Aorta (tissue), 5 donors: ENCODE data around the gene TMEM132C. TPM values are rescaled to one million over a fixed set of nuclear protein-coding genes. Genes with fewer than 3 reads are reported as not detected.
A peak's percentile ranks its signal among the peaks of the same experiment; 100 is the strongest.

Experiments used
- ATAC-seq: fragments of 200-7000 bp; cut with Tn5 transposase; one replicate; pipeline ENCODE4 v1.9.1; 2022; ENCODE audit warnings: moderate library complexity; ENCODE audit not compliant: low FRiP score
- DNase-seq, 2 donors: peaks; one replicate each; pipeline ENCODE4 v3.0.0-alpha.2; 2020
- H3K27ac ChIP-seq, 2 donors: one replicate each; pipeline ENCODE4 v1.5.1; 2013; ENCODE audit warnings: low read length in 2 of 2, mild to moderate bottlenecking in 2 of 2, moderate library complexity in 2 of 2, control low read depth in 1 of 2, inconsistent platforms in 1 of 2, low read depth in 1 of 2
- H3K27me3 ChIP-seq, 2 donors: one replicate each; pipeline ENCODE4 v1.6.1; 2013; ENCODE audit warnings: control low read depth in 1 of 2, low read length in 1 of 2, mild to moderate bottlenecking in 1 of 2, moderate library complexity in 1 of 2; ENCODE audit not compliant: insufficient read depth in 2 of 2, control insufficient read depth in 1 of 2
- H3K36me3 ChIP-seq, 2 donors: one replicate each; pipeline ENCODE4 v1.6.1; 2013; ENCODE audit warnings: control low read depth in 1 of 2, low read length in 1 of 2, mild to moderate bottlenecking in 1 of 2; ENCODE audit not compliant: insufficient read depth in 2 of 2, control insufficient read depth in 1 of 2
- H3K4me1 ChIP-seq, 2 donors: one replicate each; pipeline ENCODE4 v1.6.1; 2013; ENCODE audit warnings: low read length in 2 of 2, control low read depth in 1 of 2, mild to moderate bottlenecking in 1 of 2, moderate library complexity in 1 of 2; ENCODE audit not compliant: insufficient read depth in 2 of 2, control insufficient read depth in 1 of 2
- H3K4me3 ChIP-seq, 2 donors: one replicate each; pipeline ENCODE4 v1.5.1; 2013; ENCODE audit warnings: low read length in 2 of 2, control low read depth in 1 of 2, mild to moderate bottlenecking in 1 of 2
- H3K9me3 ChIP-seq: one replicate; pipeline ENCODE4 v1.6.1; 2013; ENCODE audit warnings: mild to moderate bottlenecking, low read length; ENCODE audit not compliant: control insufficient read depth
- WGBS, 2 donors: extraction: QIAGEN DNeasy Blood & Tissue Kit; methylation state at CpG; one replicate each; pipeline ENCODE4 v1.1.7; 2013; 5-methylcytosine and 5-hydroxymethylcytosine counted together
- intact Hi-C, 2 donors: fragments of 100-400 bp; cut with DNase I; formaldehyde crosslinking; loops; one replicate each; pipeline versions ENCODE4 v1.14.2 to v1.15.0; 2022
- polyA plus RNA-seq, 2 donors: library from polyadenylated mRNA; stranded (reverse); fragments of 200-250 nt; gene quantifications; one replicate each; pipeline ENCODE4 v1.2.3, GENCODE V29; 2013
- total RNA-seq, 2 donors: library from RNA; stranded (reverse); fragmentation: NEBNext Ultra II Directional; extraction: Animal tissue kit (Norgen Biotek cat#: 25700); gene quantifications; one replicate each; pipeline ENCODE4 v1.2.1, GENCODE V29; 2021
- donor health status: healthy with polysubstance abuse.
- donor health status: Bipolar disorder and iron deficiency.
- donor health status: DM: no; HTN: no; CAD: no.
- donor health status: DM: no; HTN: no; CAD: no.
- donor health status: DM: yes; HTN: yes; CAD: no.

TMEM132C gene
- total and polyA plus RNA-seq, 4 donors = 0.49 to 0.78 TPM; not detected in 2

DNA sequence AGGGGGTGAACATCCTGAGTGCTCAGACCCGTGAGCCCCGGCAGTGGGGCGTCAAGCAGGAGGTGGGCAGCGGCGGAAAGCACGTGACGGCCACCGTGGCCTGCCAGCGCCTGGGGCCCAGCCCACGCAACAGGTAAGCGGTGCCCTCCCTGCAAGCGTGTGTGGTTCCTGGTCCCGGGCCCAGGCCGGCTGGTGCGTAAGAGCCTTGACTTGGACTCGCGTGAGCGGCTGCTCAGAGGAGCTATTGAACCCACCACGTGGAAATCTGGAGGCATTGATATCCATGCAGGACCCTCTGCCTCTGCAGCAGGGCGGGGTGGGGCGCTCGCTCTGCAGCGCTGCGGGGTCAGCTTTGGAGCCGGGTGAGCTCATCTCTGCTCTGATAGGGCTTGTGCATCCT is 277.0 kb downstream of the TMEM132C start:
- intact Hi-C loops = no loop called here
- H3K9me3 ChIP-seq = no peaks in the 10 kb centered on the region
- H3K4me3 ChIP-seq = no peak overlapping the region
- ATAC-seq = peak; percentile 31
- H3K27me3 ChIP-seq = no peaks in the 10 kb centered on the region
- no peaks in the 10 kb centered on the region for H3K4me1 ChIP-seq
- DNase-seq = no peak
- 81 to 90% methylated on average over 25 of the region's 25 CpGs for WGBS, 2 donors
- H3K36me3 ChIP-seq = no peaks in the 10 kb centered on the region
- no peak overlapping the region for H3K27ac ChIP-seq

DNA sequence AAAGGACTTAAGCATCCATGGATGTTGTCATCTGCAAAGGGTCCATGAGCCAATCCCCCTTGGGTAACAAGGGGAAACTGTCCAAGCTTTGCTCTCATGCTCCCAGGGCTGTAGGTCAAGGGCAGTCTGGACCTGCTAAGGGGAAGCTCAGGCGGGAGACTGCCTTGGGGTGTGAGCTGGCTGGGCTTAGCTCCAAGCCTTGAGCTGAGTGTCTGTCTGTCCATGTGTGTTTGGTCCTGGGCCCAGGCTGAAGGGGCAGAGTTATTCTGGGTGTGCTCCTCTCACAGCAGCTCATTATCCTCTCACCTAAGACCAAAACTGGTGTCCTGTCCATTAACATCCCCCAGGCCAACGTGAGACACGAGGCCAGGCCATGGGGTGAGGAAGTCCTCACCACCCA is 282.0 kb downstream of the TMEM132C start:
- intact Hi-C loops = no loop called here
- no peak for DNase-seq
- no peaks in the 10 kb centered on the region for H3K4me1 ChIP-seq
- H3K27ac ChIP-seq = no peak overlapping the region
- no peak for ATAC-seq
- H3K4me3 ChIP-seq = no peak overlapping the region
- H3K9me3 ChIP-seq = no peaks in the 10 kb centered on the region
- 63 to 68% methylated on average over 3 of the region's 3 CpGs for WGBS, 2 donors
- H3K27me3 ChIP-seq = no peaks in the 10 kb centered on the region
- H3K36me3 ChIP-seq = no peaks in the 10 kb centered on the region

DNA sequence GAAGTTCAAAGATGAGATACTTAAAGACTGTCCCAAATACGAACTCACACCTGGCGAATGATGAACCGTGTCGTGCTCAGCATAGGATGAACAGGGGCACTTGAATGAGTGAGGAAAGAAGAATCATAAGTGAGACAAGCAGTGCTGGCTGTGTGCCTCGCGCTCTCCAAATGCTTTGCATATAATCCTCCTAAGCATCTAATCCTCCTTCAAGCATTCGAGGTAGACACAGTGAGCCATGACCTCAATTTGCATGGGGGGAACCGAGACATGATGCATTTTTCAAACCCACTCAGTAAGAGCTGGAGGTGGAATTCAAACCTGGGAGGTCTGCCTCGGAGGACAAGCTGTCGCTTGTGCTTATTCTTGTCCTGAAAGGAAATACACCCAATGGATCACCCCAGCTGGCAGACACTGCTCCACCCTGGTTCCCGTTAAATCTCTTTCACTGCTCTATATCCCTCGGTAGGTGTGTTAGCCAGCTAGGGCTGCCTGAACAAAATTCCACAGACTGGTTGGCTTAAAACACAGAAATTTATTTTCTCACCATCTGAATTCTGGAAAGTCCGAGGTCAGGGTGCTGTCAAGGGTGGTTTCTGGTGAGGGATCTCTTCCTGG is 282.7 kb downstream of the TMEM132C start:
- no peaks in the 10 kb centered on the region for H3K27me3 ChIP-seq
- ATAC-seq = no peak
- 56 to 63% methylated on average over 13 of the region's 13 CpGs for WGBS, 2 donors
- no peak overlapping the region for H3K4me3 ChIP-seq
- no peaks in the 10 kb centered on the region for H3K9me3 ChIP-seq
- no peaks in the 10 kb centered on the region for H3K36me3 ChIP-seq
- no peak overlapping the region for H3K27ac ChIP-seq
- intact Hi-C loops = no loop called here
- no peak for DNase-seq
- H3K4me1 ChIP-seq = no peaks in the 10 kb centered on the region

DNA sequence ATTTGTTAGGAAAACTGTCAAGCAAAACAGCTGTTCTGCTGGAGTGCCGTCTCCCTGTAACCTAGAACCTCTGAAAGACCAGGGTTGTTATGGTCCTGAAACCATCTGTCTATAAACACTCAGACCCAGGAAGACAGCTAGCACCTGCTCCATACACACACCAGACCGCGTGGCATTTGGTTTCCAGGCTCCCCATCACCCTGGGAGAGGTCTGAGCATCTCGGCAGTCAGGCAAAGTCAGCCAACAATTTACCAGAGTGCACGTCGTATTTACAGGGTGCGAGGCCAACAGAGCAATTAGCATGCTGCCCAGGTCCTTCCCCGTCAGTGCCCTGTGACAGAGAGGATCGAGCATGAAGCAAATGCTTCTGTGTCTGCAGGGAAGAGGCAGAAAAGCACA is 284.3 kb downstream of the TMEM132C start:
- Histone ChIP-seq H3K27me3 (no peaks in the 10 kb centered on the region), H3K4me1 (no peaks in the 10 kb centered on the region), H3K4me3 (no peak overlapping the region), H3K36me3 (no peaks in the 10 kb centered on the region), H3K9me3 (no peaks in the 10 kb centered on the region), H3K27ac (no peak overlapping the region)
- intact Hi-C loops = no loop called here
- DNase-seq (no peak), ATAC-seq (no peak)
- WGBS, 2 donors = 13 to 18% methylated on average over 9 of the region's 9 CpGs

DNA sequence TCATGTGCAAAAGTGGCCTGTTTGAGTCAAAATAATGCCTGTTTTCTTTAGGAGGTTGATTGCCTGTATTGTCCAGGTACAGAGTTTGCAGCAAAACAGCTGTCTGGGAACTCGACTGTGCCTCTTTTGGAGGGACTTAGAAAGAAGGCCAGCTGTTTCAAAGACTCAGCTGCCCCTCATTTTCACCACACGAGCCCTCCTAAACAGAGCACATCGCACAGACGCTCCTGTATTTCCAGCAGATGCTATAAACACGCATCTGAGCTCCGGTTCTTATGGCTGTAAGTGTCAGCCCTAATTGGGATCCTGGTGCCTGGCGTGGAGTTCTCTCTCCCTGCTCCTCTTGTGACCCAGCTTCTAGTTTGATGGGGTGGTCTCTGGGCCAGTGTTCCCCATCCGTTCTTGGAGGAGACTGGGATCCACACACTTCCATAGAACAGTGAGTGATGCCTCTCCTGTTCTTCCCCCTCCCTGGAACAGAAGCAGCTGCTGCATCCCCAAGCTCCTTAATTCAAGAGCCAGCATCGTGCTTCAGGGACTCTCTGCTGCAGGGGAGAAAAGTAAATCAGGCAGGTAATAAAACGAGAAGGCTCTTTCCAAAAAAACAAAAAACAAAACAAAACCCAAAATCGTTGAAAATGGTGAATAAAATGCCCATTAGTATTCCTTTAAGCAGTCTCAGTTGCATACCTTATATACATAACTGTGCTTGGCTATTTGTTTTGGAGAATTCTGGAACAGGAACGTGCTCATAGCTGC is 287.8 kb downstream of the TMEM132C start:
- H3K36me3 ChIP-seq = no peaks in the 10 kb centered on the region
- no peaks in the 10 kb centered on the region for H3K27me3 ChIP-seq
- no peak for ATAC-seq
- no peak overlapping the region for H3K4me3 ChIP-seq
- peaks cover 3% of the 10 kb centered on the region for H3K9me3 ChIP-seq
- no peak overlapping the region for H3K27ac ChIP-seq
- H3K4me1 ChIP-seq = no peaks in the 10 kb centered on the region
- no peak for DNase-seq
- WGBS, 2 donors = 43 to 49% methylated on average over 12 of the region's 12 CpGs
- intact Hi-C loops = no loop called here

DNA sequence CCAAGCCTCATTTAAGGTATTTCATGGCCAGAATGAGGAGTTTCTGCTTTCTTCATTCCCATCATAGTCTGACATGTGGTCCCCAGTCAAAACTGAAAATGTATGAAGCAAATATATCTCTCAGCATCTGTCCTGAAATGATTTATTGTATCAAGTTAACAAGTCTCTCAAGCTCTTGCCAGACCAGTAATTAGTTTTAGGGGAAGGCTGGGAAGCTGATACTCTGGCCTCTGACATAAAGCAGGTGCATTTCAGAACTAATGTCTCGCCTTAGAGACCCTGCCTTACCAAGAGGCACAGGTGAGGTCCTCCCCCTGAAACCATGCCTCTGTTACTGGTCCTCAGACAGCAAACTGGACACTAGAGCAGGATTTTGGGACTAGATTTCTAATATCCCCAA is 290.3 kb downstream of the TMEM132C start:
- ATAC-seq = no peak

DNA sequence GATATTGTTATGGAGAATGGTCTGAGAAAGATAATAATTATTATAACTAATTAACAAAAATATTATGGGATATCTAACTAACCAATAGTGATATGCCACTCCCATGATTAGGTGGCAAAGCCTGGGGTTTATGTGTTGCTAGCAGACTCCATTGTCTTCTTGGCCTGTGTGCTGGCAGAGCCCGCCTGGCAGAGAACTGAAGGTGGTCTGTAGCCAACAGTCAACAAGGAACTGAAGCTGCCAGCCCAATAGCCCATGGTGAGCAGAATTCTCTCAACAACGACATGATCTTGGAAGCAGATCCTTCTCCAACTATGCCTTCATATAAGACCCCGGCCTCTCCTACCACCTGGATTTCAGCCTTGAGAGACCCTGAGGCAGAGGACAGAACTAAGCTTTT is 298.0 kb downstream of the TMEM132C start:
- intact Hi-C loops = no loop called here
- Histone ChIP-seq H3K27me3 (peaks cover 0 to 3% of the 10 kb centered on the region in 2 donors), H3K27ac (no peak overlapping the region), H3K36me3 (no peaks in the 10 kb centered on the region), H3K4me1 (no peaks in the 10 kb centered on the region), H3K4me3 (no peak overlapping the region), H3K9me3 (peaks cover 7% of the 10 kb centered on the region)
- no peak for DNase-seq
- no peak for ATAC-seq
- WGBS, 2 donors = 79 to 84% methylated on average over 3 of the region's 3 CpGs

More for the DNA sequence above, 290.3 kb downstream of the TMEM132C start:
- H3K36me3 ChIP-seq = no peaks in the 10 kb centered on the region
- H3K4me3 ChIP-seq = no peak overlapping the region
- peaks cover 3% of the 10 kb centered on the region for H3K9me3 ChIP-seq
- no peak overlapping the region for H3K27ac ChIP-seq
- WGBS, 2 donors = 51 to 78% methylated on average over 1 of the region's 1 CpG
- no peaks in the 10 kb centered on the region for H3K27me3 ChIP-seq
- H3K4me1 ChIP-seq = no peaks in the 10 kb centered on the region
- intact Hi-C loops = no loop called here
- DNase-seq = no peak

DNA sequence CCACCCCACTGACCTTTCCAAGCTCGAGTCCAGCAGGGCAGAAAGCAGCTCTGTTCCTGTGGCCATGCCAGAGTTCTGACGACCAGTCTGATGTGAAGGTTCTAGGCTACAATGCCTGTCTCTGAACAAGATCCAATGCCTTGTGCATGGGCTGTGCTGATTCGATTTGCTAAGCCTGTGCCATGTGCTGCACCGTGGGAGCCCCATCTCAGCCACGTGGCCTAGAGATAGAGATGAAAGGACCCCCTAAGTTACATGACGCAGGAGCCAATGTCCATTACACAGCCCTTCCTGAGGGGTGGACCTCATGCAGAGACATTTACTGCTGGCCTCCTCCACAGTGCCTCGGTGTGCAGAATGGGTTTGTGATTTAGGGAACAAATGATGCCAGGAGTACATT is 300.8 kb downstream of the TMEM132C start:
- Histone ChIP-seq H3K27ac (no peak overlapping the region), H3K4me1 (no peaks in the 10 kb centered on the region), H3K27me3 (peaks cover 0 to 3% of the 10 kb centered on the region in 2 donors), H3K4me3 (no peak overlapping the region), H3K36me3 (no peaks in the 10 kb centered on the region), H3K9me3 (peaks cover 8% of the 10 kb centered on the region)
- no peak for DNase-seq
- WGBS, 2 donors = 51 to 56% methylated on average over 7 of the region's 7 CpGs
- intact Hi-C loops = no loop called here
- ATAC-seq = no peak
